ENCODE results near the gene PRADC1. TPM values are rescaled to one million over a fixed set of nuclear protein-coding genes. Genes with fewer than 3 reads are reported as not detected.
"Not testable (repeated sequence)": the region's sequence is repeated elsewhere in the genome, so short reads cannot be mapped to it uniquely, and the experiment has no call there.

Gene PRADC1
- polyA plus RNA-seq, 3 donors, result 9.0 to 49.2 (median 33.3) TPM

GRCh38 chr2:73203055-73203681 lies 29.9 kb downstream of the PRADC1 start:
- peaks cover 0 to 19% (median 5%) of the 10 kb centered on the region in 7 donors for H3K9me3 Mint-ChIP-seq
- no peak overlapping the region for H3K27ac Mint-ChIP-seq
- TF ChIP-seq, protein P1, sequence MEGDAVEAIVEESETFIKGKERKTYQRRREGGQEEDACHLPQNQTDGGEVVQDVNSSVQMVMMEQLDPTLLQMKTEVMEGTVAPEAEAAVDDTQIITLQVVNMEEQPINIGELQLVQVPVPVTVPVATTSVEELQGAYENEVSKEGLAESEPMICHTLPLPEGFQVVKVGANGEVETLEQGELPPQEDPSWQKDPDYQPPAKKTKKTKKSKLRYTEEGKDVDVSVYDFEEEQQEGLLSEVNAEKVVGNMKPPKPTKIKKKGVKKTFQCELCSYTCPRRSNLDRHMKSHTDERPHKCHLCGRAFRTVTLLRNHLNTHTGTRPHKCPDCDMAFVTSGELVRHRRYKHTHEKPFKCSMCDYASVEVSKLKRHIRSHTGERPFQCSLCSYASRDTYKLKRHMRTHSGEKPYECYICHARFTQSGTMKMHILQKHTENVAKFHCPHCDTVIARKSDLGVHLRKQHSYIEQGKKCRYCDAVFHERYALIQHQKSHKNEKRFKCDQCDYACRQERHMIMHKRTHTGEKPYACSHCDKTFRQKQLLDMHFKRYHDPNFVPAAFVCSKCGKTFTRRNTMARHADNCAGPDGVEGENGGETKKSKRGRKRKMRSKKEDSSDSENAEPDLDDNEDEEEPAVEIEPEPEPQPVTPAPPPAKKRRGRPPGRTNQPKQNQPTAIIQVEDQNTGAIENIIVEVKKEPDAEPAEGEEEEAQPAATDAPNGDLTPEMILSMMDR (IDR thresholded peaks at IDR 0.05), result no peak
- no peak for DNase-seq
- H3K27me3 Mint-ChIP-seq (ENCODE audit: low read depth in 3 of 3), result peaks cover 65 to 77% (median 70%) of the 10 kb centered on the region in 3 donors
- H3K4me1 Mint-ChIP-seq, result peaks cover 2% of the 10 kb centered on the region
- peak overlapping the region; percentile 29 for H3K4me2 ChIP-seq (replicated peaks; ENCODE audit: extremely low read depth, low read length, poor library complexity, severe bottlenecking)
- 3% methylated on average over 29 of the region's 44 CpGs for WGBS (ENCODE audit: insufficient coverage)
- no peaks in the 10 kb centered on the region for H4K20me1 ChIP-seq (ENCODE audit: insufficient read depth, low read length)
- peaks cover 0 to 7% of the 10 kb centered on the region in 2 donors for H3K36me3 Mint-ChIP-seq
- H3K4me3 ChIP-seq (replicated peaks in 1 of 3; ENCODE audit: low read depth in 2 of 3, low read length in 3 of 3), result no peak overlapping the region
- no peak overlapping the region for H2AFZ ChIP-seq (ENCODE audit: insufficient read depth, low read depth, low read length, poor library complexity, severe bottlenecking)
- peaks cover 33 to 59% of the 10 kb centered on the region in 2 donors for H3K27me3 ChIP-seq (ENCODE audit: control insufficient read depth in 2 of 2, insufficient read depth in 2 of 2, low read length in 2 of 2)
- H3K36me3 ChIP-seq (replicated peaks in 1 of 2; ENCODE audit: control insufficient read depth in 1 of 2, insufficient read depth in 2 of 2, low read length in 2 of 2), result no peaks in the 10 kb centered on the region
- no peaks in the 10 kb centered on the region for H3K79me2 ChIP-seq (ENCODE audit: insufficient read depth, low read length)
- peaks cover 0 to 13% of the 10 kb centered on the region in 2 donors for H3K4me1 ChIP-seq (ENCODE audit: control insufficient read depth in 1 of 2, insufficient read depth in 2 of 2, low read length in 2 of 2)
- peak overlapping the region in 1 of 2 donors; percentile 76 for H3K4me3 Mint-ChIP-seq
- peaks cover 0 to 10% of the 10 kb centered on the region in 2 donors for H3K9me3 ChIP-seq (replicated peaks in 1 of 2; ENCODE audit: control insufficient read depth in 1 of 2, insufficient read depth in 1 of 2, low read length in 2 of 2)
- intact Hi-C loops (cut with micrococcal nuclease), result no loop called here
- no peak overlapping the region for H3K27ac ChIP-seq (ENCODE audit: low read depth in 1 of 2, low read length in 2 of 2)
- no peak overlapping the region for H3K9ac ChIP-seq (ENCODE audit: insufficient read depth, low read length, poor library complexity, severe bottlenecking)

- intact Hi-C loops (cut with micrococcal nuclease), result no loop called here
- H3K4me3 ChIP-seq (replicated peaks in 1 of 3; ENCODE audit: low read depth in 2 of 3, low read length in 3 of 3), result no peak within 1 kb of the TSS
These were observed 30.6 kb downstream of the PRADC1 start, which contains the start of gene NOTO for GRCh38 chr2:73202156-73203054. Gene NOTO, plus strand, starts transcription at chr2:73202574. Its CDS starts 93 bp downstream, at chr2:73202667.

DNA sequence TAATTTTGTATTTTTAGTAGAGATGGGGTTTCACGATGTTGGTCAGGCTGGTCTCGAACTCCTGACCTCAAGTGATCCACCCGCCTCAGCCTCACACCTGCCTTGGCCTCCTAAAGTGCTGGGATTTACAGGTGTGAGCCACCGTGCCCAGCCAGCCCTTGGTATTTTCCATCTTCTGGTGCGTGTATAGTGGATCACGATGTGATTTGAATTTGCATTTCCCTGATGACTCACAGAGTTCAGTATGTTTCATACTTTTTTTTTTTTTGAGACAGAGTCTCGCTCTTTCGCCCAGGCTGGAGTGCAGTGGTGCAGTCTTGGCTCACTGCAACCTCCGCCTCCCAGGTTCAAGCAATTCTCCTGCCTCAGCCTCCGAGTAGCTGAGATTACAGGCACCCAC lies 32.8 kb downstream of the PRADC1 start:
- Histone ChIP-seq H3K4me1 (ENCODE audit: control insufficient read depth in 1 of 2, insufficient read depth in 2 of 2, low read length in 2 of 2) (peaks cover 0 to 13% of the 10 kb centered on the region in 2 donors), H3K27me3 (ENCODE audit: control insufficient read depth in 2 of 2, insufficient read depth in 2 of 2, low read length in 2 of 2) (peaks cover 37 to 62% of the 10 kb centered on the region in 2 donors), H3K9me3 (replicated peaks in 1 of 2; ENCODE audit: control insufficient read depth in 1 of 2, insufficient read depth in 1 of 2, low read length in 2 of 2) (peaks cover 0 to 10% of the 10 kb centered on the region in 2 donors)
- H3K79me2 ChIP-seq (ENCODE audit: insufficient read depth, low read length); H3K27ac ChIP-seq (ENCODE audit: low read depth in 1 of 2, low read length in 2 of 2); H3K4me2 ChIP-seq (replicated peaks; ENCODE audit: extremely low read depth, low read length, poor library complexity, severe bottlenecking); H3K9ac ChIP-seq (ENCODE audit: insufficient read depth, low read length, poor library complexity, severe bottlenecking); DNase-seq; H3K4me1 Mint-ChIP-seq; H3K36me3 ChIP-seq (replicated peaks in 1 of 2; ENCODE audit: control insufficient read depth in 1 of 2, insufficient read depth in 2 of 2, low read length in 2 of 2); H3K36me3 Mint-ChIP-seq; H3K27ac Mint-ChIP-seq; H4K20me1 ChIP-seq (ENCODE audit: insufficient read depth, low read length); H3K4me3 ChIP-seq (replicated peaks in 1 of 3; ENCODE audit: low read depth in 2 of 3, low read length in 3 of 3); H2AFZ ChIP-seq (ENCODE audit: insufficient read depth, low read depth, low read length, poor library complexity, severe bottlenecking); intact Hi-C loops (cut with micrococcal nuclease): not testable (repeated sequence)
- Mint-ChIP-seq H3K27me3 (ENCODE audit: low read depth in 3 of 3) (peaks cover 70 to 86% (median 70%) of the 10 kb centered on the region in 3 donors), H3K4me3 (peak overlapping the region in 1 of 2 donors; percentile 46), H3K9me3 (peaks cover 0 to 19% (median 5%) of the 10 kb centered on the region in 7 donors)
- 84% methylated on average over 6 of the region's 10 CpGs for WGBS (ENCODE audit: insufficient coverage)

More at GRCh38 chr2:73202156-73203054, 30.6 kb downstream of the PRADC1 start, which contains the start of gene NOTO:
- Histone ChIP-seq H3K4me1 (ENCODE audit: control insufficient read depth in 1 of 2, insufficient read depth in 2 of 2, low read length in 2 of 2) (peaks cover 0 to 13% of the 10 kb centered on the region in 2 donors), H3K27ac (ENCODE audit: low read depth in 1 of 2, low read length in 2 of 2) (no peak within 1 kb of the TSS), H3K27me3 (ENCODE audit: control insufficient read depth in 2 of 2, insufficient read depth in 2 of 2, low read length in 2 of 2) (peaks cover 34 to 65% of the 10 kb centered on the region in 2 donors), H4K20me1 (ENCODE audit: insufficient read depth, low read length) (no peaks in the 10 kb centered on the region), H3K4me2 (replicated peaks; ENCODE audit: extremely low read depth, low read length, poor library complexity, severe bottlenecking) (peak within 1 kb of the TSS; percentile 29), H3K36me3 (replicated peaks in 1 of 2; ENCODE audit: control insufficient read depth in 1 of 2, insufficient read depth in 2 of 2, low read length in 2 of 2) (no peaks in the 10 kb centered on the region), H3K9me3 (replicated peaks in 1 of 2; ENCODE audit: control insufficient read depth in 1 of 2, insufficient read depth in 1 of 2, low read length in 2 of 2) (peaks cover 0 to 10% of the 10 kb centered on the region in 2 donors), H3K9ac (ENCODE audit: insufficient read depth, low read length, poor library complexity, severe bottlenecking) (peak within 1 kb of the TSS; percentile 21), H2AFZ (ENCODE audit: insufficient read depth, low read depth, low read length, poor library complexity, severe bottlenecking) (no peak within 1 kb of the TSS), H3K79me2 (ENCODE audit: insufficient read depth, low read length) (no peaks in the 10 kb centered on the region)
- 4% methylated on average over 81 of the region's 87 CpGs for WGBS (ENCODE audit: insufficient coverage)
- Mint-ChIP-seq H3K4me1 (peaks cover 2% of the 10 kb centered on the region), H3K27me3 (ENCODE audit: low read depth in 3 of 3) (peaks cover 69 to 78% (median 73%) of the 10 kb centered on the region in 3 donors), H3K9me3 (peaks cover 0 to 19% (median 5%) of the 10 kb centered on the region in 7 donors), H3K4me3 (peak within 1 kb of the TSS in 1 of 2 donors; percentile 76), H3K36me3 (peaks cover 0 to 7% of the 10 kb centered on the region in 2 donors), H3K27ac (no peak within 1 kb of the TSS)
- DNase-seq, result no peak
- TF ChIP-seq, protein P1 (IDR thresholded peaks at IDR 0.05), result no peak

All from CD14-positive monocyte (primary cell).